Measurements from ENCODE around the gene SERTAD1. TPM values are rescaled to one million over a fixed set of nuclear protein-coding genes. Genes with fewer than 3 reads are reported as not detected.

Gene SERTAD1
- total RNA-seq, 2 experiments from 2014 or later: 26.4 to 26.5 TPM

DNA sequence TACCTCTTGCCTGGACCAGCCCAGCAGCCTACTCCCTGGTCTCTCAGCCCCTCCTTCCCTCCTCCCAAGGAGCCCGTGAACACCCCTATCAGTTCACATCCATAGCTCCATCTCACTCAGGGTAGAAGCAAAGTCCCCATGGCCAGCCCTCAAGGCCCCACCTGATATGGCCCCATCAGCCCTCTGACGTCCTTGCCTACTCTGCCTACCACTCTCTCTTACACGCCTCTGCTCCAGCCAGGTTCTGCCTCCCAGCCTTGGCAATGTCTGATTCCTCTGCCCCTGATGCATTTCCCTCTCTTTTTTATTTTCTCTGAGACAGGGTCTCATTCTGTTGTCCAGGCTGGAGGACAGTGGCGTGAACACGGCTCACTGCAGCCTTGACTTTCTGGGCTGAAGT is 26.2 kb upstream of the SERTAD1 start:
- Mint-ChIP-seq H3K27me3 (no peaks in the 10 kb centered on the region), H3K4me1 (ENCODE audit: low read depth) (no peaks in the 10 kb centered on the region), H3K36me3 (ENCODE audit: low read depth) (no peaks in the 10 kb centered on the region), H3K27ac (no peak overlapping the region), H3K4me3 (no peak overlapping the region), H3K9me3 (no peaks in the 10 kb centered on the region)
- H3K27me3 ChIP-seq (ENCODE audit: control insufficient read depth in 1 of 2, insufficient read depth in 2 of 2, low read length in 2 of 2): no peaks in the 10 kb centered on the region
- ChIA-PET POLR2A (no interaction called here), CTCF (interaction anchor here (0.6 to 0.7 kb wide), 2 partner anchors 13 to 31 kb away, joined by 3 read pairs; partner anchors contain the start of gene BLVRB)
- no peak for DNase-seq
- no peaks in the 10 kb centered on the region for H3K9me3 ChIP-seq (ENCODE audit: control insufficient read depth in 1 of 2, insufficient read depth in 1 of 2, low read length in 2 of 2)
- no peaks in the 10 kb centered on the region for H3K4me1 ChIP-seq (ENCODE audit: insufficient read depth, low read length)
- no peaks in the 10 kb centered on the region for H3K36me3 ChIP-seq (ENCODE audit: insufficient read depth, low read length)
- no peak for TF ChIP-seq CTCF (IDR thresholded peaks at IDR 0.05)
- intact Hi-C loops (cut with DNase I, micrococcal nuclease): no loop called here
- H3K27ac ChIP-seq (ENCODE audit: low read depth in 1 of 2, low read length in 2 of 2): no peak overlapping the region
- ATAC-seq (ENCODE audit: poor library complexity): no peak
- H3K4me3 ChIP-seq (ENCODE audit: low read length): no peak overlapping the region

- no peak for DNase-seq
- H3K4me3 ChIP-seq (ENCODE audit: low read length): no peak overlapping the region
- no peak for ATAC-seq (ENCODE audit: poor library complexity)
- intact Hi-C loops (cut with DNase I, micrococcal nuclease): no loop called here
- H3K27me3 ChIP-seq (ENCODE audit: control insufficient read depth in 1 of 2, insufficient read depth in 2 of 2, low read length in 2 of 2): no peaks in the 10 kb centered on the region
- H3K4me1 Mint-ChIP-seq (ENCODE audit: low read depth): no peaks in the 10 kb centered on the region
- H3K27ac Mint-ChIP-seq: no peak overlapping the region
- H3K9me3 Mint-ChIP-seq: no peaks in the 10 kb centered on the region
- ChIA-PET CTCF (no interaction called here), POLR2A (no interaction called here)
- no peak overlapping the region for H3K4me3 Mint-ChIP-seq
- H3K36me3 ChIP-seq (ENCODE audit: insufficient read depth, low read length): no peaks in the 10 kb centered on the region
- no peaks in the 10 kb centered on the region for H3K9me3 ChIP-seq (ENCODE audit: control insufficient read depth in 1 of 2, insufficient read depth in 1 of 2, low read length in 2 of 2)
- no peaks in the 10 kb centered on the region for H3K27me3 Mint-ChIP-seq
- no peak for TF ChIP-seq CTCF (IDR thresholded peaks at IDR 0.05)
- H3K4me1 ChIP-seq (ENCODE audit: insufficient read depth, low read length): no peaks in the 10 kb centered on the region
- no peak overlapping the region for H3K27ac ChIP-seq (ENCODE audit: low read depth in 1 of 2, low read length in 2 of 2)
- H3K36me3 Mint-ChIP-seq (ENCODE audit: low read depth): no peaks in the 10 kb centered on the region
Observed at GRCh38 chr19:40450664-40451063, 24.9 kb upstream of the SERTAD1 start.

DNA sequence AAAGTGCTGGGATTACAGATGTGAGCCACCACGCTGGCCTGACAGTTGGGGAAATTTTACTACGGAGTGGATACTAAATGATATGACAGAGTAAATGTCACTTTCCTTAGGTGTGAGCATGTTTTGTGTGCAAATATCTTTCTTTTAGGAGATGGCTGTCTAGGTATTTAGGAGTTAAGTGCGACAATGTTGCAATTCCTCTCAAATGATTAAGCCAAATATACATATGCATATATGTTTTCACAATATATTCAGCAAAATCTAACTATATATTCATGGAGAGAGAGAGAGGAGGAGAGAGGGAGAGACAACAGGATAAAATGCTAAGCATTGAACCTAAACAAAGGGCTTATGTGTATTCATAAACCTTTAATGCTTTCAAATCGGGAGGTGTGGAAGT is 23.7 kb upstream of the SERTAD1 start:
- H3K4me3 ChIP-seq (ENCODE audit: low read length): no peak overlapping the region
- H3K9me3 Mint-ChIP-seq: no peaks in the 10 kb centered on the region
- POLR2A ChIA-PET: no interaction called here
- no peak overlapping the region for H3K4me3 Mint-ChIP-seq
- H3K27ac ChIP-seq (ENCODE audit: low read depth in 1 of 2, low read length in 2 of 2): no peak overlapping the region
- no peak overlapping the region for H3K27ac Mint-ChIP-seq
- ATAC-seq (ENCODE audit: poor library complexity): no peak
- no peaks in the 10 kb centered on the region for H3K27me3 ChIP-seq (ENCODE audit: control insufficient read depth in 1 of 2, insufficient read depth in 2 of 2, low read length in 2 of 2)
- H3K9me3 ChIP-seq (ENCODE audit: control insufficient read depth in 1 of 2, insufficient read depth in 1 of 2, low read length in 2 of 2): no peaks in the 10 kb centered on the region
- no peaks in the 10 kb centered on the region for H3K36me3 ChIP-seq (ENCODE audit: insufficient read depth, low read length)
- peaks cover 5% of the 10 kb centered on the region for H3K4me1 Mint-ChIP-seq (ENCODE audit: low read depth)
- intact Hi-C loops (cut with DNase I, micrococcal nuclease): loop anchor here (5.0 to 10.0 kb wide), 5 partner anchors 42 to 625 kb away; partner anchors contain the start of genes AKT2 (in 1 of the 2) and SHKBP1 (in 1 of the 2)
- TF ChIP-seq CTCF (IDR thresholded peaks at IDR 0.05): no peak
- H3K36me3 Mint-ChIP-seq (ENCODE audit: low read depth): peaks cover 5% of the 10 kb centered on the region
- H3K4me1 ChIP-seq (ENCODE audit: insufficient read depth, low read length): peaks cover 7% of the 10 kb centered on the region
- DNase-seq: no peak
- H3K27me3 Mint-ChIP-seq: no peaks in the 10 kb centered on the region
- CTCF ChIA-PET: interaction anchor here (1.3 kb wide), 1 partner anchor 29 kb away, joined by 4 read pairs; no protein-coding TSS in a partner anchor

All from CD4-positive, alpha-beta T cell (primary cell).